ENCODE results near the gene GUCY1A2. TPM values are rescaled to one million over a fixed set of nuclear protein-coding genes. Genes with fewer than 3 reads are reported as not detected.

Gene GUCY1A2
- total RNA-seq, 2 donors from 2014 or later, result 3.7 to 5.3 TPM

DNA sequence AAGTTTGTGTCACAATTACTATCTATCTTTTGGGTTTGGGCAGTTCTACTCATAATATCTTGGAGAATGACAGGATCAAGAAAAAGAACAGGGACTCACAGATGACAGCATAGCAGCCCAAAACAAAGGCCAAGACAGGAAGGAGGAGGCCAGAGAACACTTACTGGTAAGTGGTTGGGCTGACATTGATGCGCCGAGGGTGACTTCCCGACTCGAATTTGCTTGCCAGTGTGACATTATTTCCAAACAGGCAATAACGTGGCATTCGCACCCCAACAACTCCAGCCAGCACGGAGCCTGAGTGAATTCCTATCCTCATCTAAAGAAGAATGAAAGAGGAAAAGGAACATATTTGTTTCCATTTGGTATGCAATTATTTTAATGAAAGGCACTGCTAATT, 309.9 kb downstream of the GUCY1A2 start:
- Histone ChIP-seq H3K36me3 (ENCODE audit: control insufficient read depth, insufficient read depth, low read length) (no peaks in the 10 kb centered on the region), H3K27me3 (ENCODE audit: control insufficient read depth, insufficient read depth, low read length, poor library complexity, severe bottlenecking) (no peaks in the 10 kb centered on the region), H3K9me3 (ENCODE audit: control insufficient read depth, low read length) (no peaks in the 10 kb centered on the region), H3K9ac (ENCODE audit: extremely low read depth, low read length, poor library complexity, severe bottlenecking) (no peak overlapping the region), H3K4me1 (ENCODE audit: control insufficient read depth, insufficient read depth, low read length) (no peaks in the 10 kb centered on the region), H3K4me3 (ENCODE audit: low read length) (no peak overlapping the region), H3K27ac (ENCODE audit: low read depth, low read length) (no peak overlapping the region)
- H3K27me3 Mint-ChIP-seq (ENCODE audit: insufficient read depth), result no peaks in the 10 kb centered on the region
- DNase-seq, result peak; percentile 57
- 69 to 100% methylated on average over 1 to 7 of the region's 7 CpGs for WGBS, 2 experiments (ENCODE audit: insufficient coverage in 1 of 2, insufficient read length in 1 of 2)
- no peaks in the 10 kb centered on the region for H3K36me3 Mint-ChIP-seq (ENCODE audit: low read depth)
- H3K9me3 Mint-ChIP-seq, result no peaks in the 10 kb centered on the region
- TF ChIP-seq, protein P1, sequence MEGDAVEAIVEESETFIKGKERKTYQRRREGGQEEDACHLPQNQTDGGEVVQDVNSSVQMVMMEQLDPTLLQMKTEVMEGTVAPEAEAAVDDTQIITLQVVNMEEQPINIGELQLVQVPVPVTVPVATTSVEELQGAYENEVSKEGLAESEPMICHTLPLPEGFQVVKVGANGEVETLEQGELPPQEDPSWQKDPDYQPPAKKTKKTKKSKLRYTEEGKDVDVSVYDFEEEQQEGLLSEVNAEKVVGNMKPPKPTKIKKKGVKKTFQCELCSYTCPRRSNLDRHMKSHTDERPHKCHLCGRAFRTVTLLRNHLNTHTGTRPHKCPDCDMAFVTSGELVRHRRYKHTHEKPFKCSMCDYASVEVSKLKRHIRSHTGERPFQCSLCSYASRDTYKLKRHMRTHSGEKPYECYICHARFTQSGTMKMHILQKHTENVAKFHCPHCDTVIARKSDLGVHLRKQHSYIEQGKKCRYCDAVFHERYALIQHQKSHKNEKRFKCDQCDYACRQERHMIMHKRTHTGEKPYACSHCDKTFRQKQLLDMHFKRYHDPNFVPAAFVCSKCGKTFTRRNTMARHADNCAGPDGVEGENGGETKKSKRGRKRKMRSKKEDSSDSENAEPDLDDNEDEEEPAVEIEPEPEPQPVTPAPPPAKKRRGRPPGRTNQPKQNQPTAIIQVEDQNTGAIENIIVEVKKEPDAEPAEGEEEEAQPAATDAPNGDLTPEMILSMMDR (conservative IDR thresholded peaks at IDR 0.05), result no peak
- peak overlapping the region; percentile 10 for H3K27ac Mint-ChIP-seq
- H3K4me3 Mint-ChIP-seq, result no peak overlapping the region
- H3K4me1 Mint-ChIP-seq, result no peaks in the 10 kb centered on the region

DNA sequence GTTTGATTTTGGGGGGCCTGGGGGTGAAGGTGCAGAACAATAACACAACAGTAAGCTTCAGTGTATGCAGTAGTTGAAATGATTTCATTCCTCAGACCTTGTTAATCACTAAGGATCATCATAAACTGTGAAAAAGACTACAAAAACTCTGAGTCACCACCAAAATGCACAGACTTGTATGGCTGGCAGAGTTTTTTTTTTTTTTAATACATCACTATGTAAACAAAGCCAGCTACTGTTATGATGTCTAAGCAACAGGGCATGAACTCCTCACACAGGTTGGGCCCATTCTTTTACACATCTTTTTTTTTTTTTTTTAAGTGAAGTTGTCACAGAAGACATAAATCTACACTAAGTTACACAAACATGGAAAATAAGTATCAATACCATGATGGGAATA, 311.9 kb downstream of the GUCY1A2 start:
- no peak for DNase-seq
- Histone ChIP-seq H3K9ac (ENCODE audit: extremely low read depth, low read length, poor library complexity, severe bottlenecking) (no peak overlapping the region), H3K27me3 (ENCODE audit: control insufficient read depth, insufficient read depth, low read length, poor library complexity, severe bottlenecking) (no peaks in the 10 kb centered on the region), H3K36me3 (ENCODE audit: control insufficient read depth, insufficient read depth, low read length) (no peaks in the 10 kb centered on the region), H3K27ac (ENCODE audit: low read depth, low read length) (no peak overlapping the region), H3K9me3 (ENCODE audit: control insufficient read depth, low read length) (no peaks in the 10 kb centered on the region), H3K4me3 (ENCODE audit: low read length) (no peak overlapping the region), H3K4me1 (ENCODE audit: control insufficient read depth, insufficient read depth, low read length) (no peaks in the 10 kb centered on the region)
- H3K4me3 Mint-ChIP-seq, result no peak overlapping the region
- H3K27me3 Mint-ChIP-seq (ENCODE audit: insufficient read depth), result no peaks in the 10 kb centered on the region
- H3K36me3 Mint-ChIP-seq (ENCODE audit: low read depth), result no peaks in the 10 kb centered on the region
- no peaks in the 10 kb centered on the region for H3K4me1 Mint-ChIP-seq
- no peaks in the 10 kb centered on the region for H3K9me3 Mint-ChIP-seq
- TF ChIP-seq, protein P1 (conservative IDR thresholded peaks at IDR 0.05), result no peak
- H3K27ac Mint-ChIP-seq, result no peak overlapping the region

DNA sequence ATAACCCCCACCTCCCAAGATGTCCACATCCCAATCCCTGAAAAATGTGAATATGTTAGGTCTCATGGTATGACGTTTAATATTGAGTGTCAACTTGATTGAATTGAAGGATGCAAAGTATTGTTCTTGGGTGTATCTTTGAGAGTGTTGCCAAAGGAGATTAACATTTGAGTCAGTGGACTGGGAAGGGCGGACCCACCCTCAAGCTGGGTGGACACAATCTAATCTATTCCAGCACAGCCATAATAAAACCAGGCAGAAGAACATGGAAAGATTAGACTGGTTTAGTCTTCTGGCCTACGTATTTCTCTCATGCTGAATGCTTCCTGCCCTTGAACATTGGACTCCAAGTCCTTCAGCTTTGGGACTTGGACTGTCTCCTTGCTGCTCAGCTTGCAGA, 315.5 kb downstream of the GUCY1A2 start:
- Histone ChIP-seq H3K9ac (ENCODE audit: extremely low read depth, low read length, poor library complexity, severe bottlenecking) (no peak overlapping the region), H3K27ac (ENCODE audit: low read depth, low read length) (no peak overlapping the region), H3K4me1 (ENCODE audit: control insufficient read depth, insufficient read depth, low read length) (no peaks in the 10 kb centered on the region), H3K27me3 (ENCODE audit: control insufficient read depth, insufficient read depth, low read length, poor library complexity, severe bottlenecking) (no peaks in the 10 kb centered on the region), H3K4me3 (ENCODE audit: low read length) (no peak overlapping the region), H3K9me3 (ENCODE audit: control insufficient read depth, low read length) (no peaks in the 10 kb centered on the region), H3K36me3 (ENCODE audit: control insufficient read depth, insufficient read depth, low read length) (no peaks in the 10 kb centered on the region)
- Mint-ChIP-seq H3K36me3 (ENCODE audit: low read depth) (no peaks in the 10 kb centered on the region), H3K4me1 (no peaks in the 10 kb centered on the region), H3K4me3 (no peak overlapping the region), H3K27ac (no peak overlapping the region), H3K9me3 (no peaks in the 10 kb centered on the region), H3K27me3 (ENCODE audit: insufficient read depth) (no peaks in the 10 kb centered on the region)
- DNase-seq, result no peak
- TF ChIP-seq, protein P1 (conservative IDR thresholded peaks at IDR 0.05), result no peak
- 85 to 94% methylated on average over 2 to 3 of the region's 3 CpGs for WGBS, 2 experiments (ENCODE audit: insufficient coverage in 1 of 2, insufficient read length in 1 of 2)

Measured in endodermal cell (in vitro differentiated cells).